Loucy (cell line): ENCODE data around the gene MXRA5.
"Not testable (repeated sequence)": the region's sequence is repeated elsewhere in the genome, so short reads cannot be mapped to it uniquely, and the experiment has no call there.

ENCODE experiments used
- H2AFZ ChIP-seq: fragments of 200-600 bp; sonication (generic); 2 replicates; pipeline ENCODE4 v1.6.0; 2016; ENCODE audit warnings: antibody characterized with exemption, mild to moderate bottlenecking, low read length, moderate library complexity
- H3F3A ChIP-seq: fragments of 200-600 bp; 2 replicates; pipeline ENCODE4 v1.6.0; 2016; ENCODE audit warnings: antibody characterized with exemption, low read depth, mild to moderate bottlenecking
- H3K27me3 ChIP-seq: fragments of 200-600 bp; sonication (generic); 2 replicates; pipeline ENCODE4 v1.6.1; 2014; ENCODE audit warnings: low read length, mild to moderate bottlenecking; ENCODE audit not compliant: insufficient read depth, poor library complexity, severe bottlenecking
- H3K36me3 ChIP-seq: fragments of 200-600 bp; sonication (generic); 2 replicates; pipeline ENCODE4 v1.6.1; 2016; ENCODE audit warnings: low read length; ENCODE audit not compliant: insufficient read depth
- H3K4me1 ChIP-seq: fragments of 200-600 bp; sonication (generic); 2 replicates; pipeline ENCODE4 v1.5.1; 2014; ENCODE audit warnings: low read length, mild to moderate bottlenecking; ENCODE audit not compliant: insufficient read depth, poor library complexity, severe bottlenecking
- H3K4me2 ChIP-seq: fragments of 200-600 bp; sonication (generic); 2 replicates; pipeline ENCODE4 v1.6.0; 2014; ENCODE audit warnings: antibody characterized with exemption, low read length, low read depth, mild to moderate bottlenecking; ENCODE audit not compliant: poor library complexity, severe bottlenecking
- H3K4me3 ChIP-seq: fragments of 200-600 bp; sonication (generic); 2 replicates; pipeline ENCODE4 v1.5.1; 2014; ENCODE audit warnings: low read length, mild to moderate bottlenecking, mixed read lengths; ENCODE audit not compliant: poor library complexity, severe bottlenecking
- H3K79me2 ChIP-seq: fragments of 200-600 bp; sonication (generic); 2 replicates; pipeline ENCODE4 v1.6.1; 2014; ENCODE audit warnings: low read length; ENCODE audit not compliant: insufficient read depth
- H3K9ac ChIP-seq: fragments of 200-600 bp; sonication (generic); 2 replicates; pipeline ENCODE4 v1.6.0; 2014; ENCODE audit warnings: mild to moderate bottlenecking, low read depth, low read length, moderate library complexity; ENCODE audit not compliant: poor library complexity, severe bottlenecking
- H3K9me2 ChIP-seq: fragments of 200-600 bp; sonication (generic); replicated peaks from 2 replicates; pipeline ENCODE4 v1.6.1; 2016; ENCODE audit warnings: low read depth, low read length, mixed read lengths
- H3K9me3 ChIP-seq: fragments of 200-600 bp; sonication (generic); 2 replicates; pipeline ENCODE4 v1.6.1; 2014; ENCODE audit warnings: mild to moderate bottlenecking, antibody characterized with exemption, low read length, low read depth; ENCODE audit not compliant: insufficient read depth
- H4K20me1 ChIP-seq: fragments of 200-600 bp; sonication (generic); 2 replicates; pipeline ENCODE4 v1.6.0; 2014; ENCODE audit warnings: antibody characterized with exemption, low read length, mild to moderate bottlenecking; ENCODE audit not compliant: insufficient read depth, poor library complexity, severe bottlenecking
- EZH2phosphoT487 ChIP-seq: fragments of 200-600 bp; IDR thresholded peaks from 2 replicates; pipeline ENCODE4 v1.6.1; 2018; ENCODE audit warnings: antibody characterized with exemption, mild to moderate bottlenecking, moderate library complexity, borderline replicate concordance
- TF ChIP-seq, protein P1 (sequence below): fragments of 200-600 bp; sonication (generic); conservative IDR thresholded peaks from 2 replicates; pipeline ENCODE4 v1.5.1; 2014; ENCODE audit warnings: mild to moderate bottlenecking, antibody characterized with exemption, low read length

MXRA5 gene

DNA sequence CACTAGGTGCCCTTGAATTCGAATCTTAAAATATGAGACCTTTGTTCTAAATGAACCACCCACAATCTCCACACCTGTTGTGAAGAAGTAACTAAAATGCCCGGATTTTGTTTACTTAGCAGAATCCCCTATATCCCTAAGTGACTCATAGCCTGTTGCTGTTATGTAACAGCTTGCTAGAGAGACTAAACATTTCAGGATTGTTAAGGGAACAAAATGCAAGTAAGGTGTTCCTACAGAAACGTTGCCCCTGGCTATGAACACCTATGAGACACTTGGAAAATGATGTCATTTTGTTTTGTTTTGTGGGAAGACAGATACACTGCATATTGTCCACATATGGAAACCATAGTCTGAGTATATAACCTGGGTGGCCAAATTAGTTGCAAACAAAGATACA, 24.2 kb upstream of the MXRA5 start:
- H3K9me2 ChIP-seq, result no peaks in the 10 kb centered on the region
- no peak for TF ChIP-seq EZH2phosphoT487
- TF ChIP-seq, protein P1, sequence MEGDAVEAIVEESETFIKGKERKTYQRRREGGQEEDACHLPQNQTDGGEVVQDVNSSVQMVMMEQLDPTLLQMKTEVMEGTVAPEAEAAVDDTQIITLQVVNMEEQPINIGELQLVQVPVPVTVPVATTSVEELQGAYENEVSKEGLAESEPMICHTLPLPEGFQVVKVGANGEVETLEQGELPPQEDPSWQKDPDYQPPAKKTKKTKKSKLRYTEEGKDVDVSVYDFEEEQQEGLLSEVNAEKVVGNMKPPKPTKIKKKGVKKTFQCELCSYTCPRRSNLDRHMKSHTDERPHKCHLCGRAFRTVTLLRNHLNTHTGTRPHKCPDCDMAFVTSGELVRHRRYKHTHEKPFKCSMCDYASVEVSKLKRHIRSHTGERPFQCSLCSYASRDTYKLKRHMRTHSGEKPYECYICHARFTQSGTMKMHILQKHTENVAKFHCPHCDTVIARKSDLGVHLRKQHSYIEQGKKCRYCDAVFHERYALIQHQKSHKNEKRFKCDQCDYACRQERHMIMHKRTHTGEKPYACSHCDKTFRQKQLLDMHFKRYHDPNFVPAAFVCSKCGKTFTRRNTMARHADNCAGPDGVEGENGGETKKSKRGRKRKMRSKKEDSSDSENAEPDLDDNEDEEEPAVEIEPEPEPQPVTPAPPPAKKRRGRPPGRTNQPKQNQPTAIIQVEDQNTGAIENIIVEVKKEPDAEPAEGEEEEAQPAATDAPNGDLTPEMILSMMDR, result no peak
- H4K20me1 ChIP-seq, result no peaks in the 10 kb centered on the region
- H3K36me3 ChIP-seq, result no peaks in the 10 kb centered on the region
- no peak overlapping the region for H3K9ac ChIP-seq
- no peaks in the 10 kb centered on the region for H3K9me3 ChIP-seq
- no peak overlapping the region for H3K4me2 ChIP-seq
- H3K4me3 ChIP-seq, result no peak overlapping the region
- H3K4me1 ChIP-seq, result no peaks in the 10 kb centered on the region
- no peak overlapping the region for H2AFZ ChIP-seq
- H3K27me3 ChIP-seq, result no peaks in the 10 kb centered on the region
- no peaks in the 10 kb centered on the region for H3K79me2 ChIP-seq
- no peaks in the 10 kb centered on the region for H3F3A ChIP-seq

DNA sequence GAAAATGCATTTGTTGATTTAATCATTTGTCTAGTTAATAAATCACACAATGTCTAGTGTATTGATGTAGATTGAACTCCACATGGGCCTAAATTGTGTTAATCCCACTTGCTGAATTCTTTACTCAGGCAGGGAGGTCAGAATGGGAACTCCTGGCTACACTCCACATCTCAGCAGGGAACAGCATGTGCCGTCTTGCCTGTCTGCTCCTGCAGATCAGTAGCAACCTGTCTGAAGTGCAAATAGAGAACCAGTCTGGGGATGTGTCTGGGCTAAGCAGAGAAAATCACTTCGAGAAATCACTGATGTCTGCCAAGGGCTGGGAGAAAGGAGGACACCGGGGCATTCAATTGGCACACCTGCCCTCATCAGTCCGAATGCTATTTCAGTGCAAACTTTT, 16.5 kb upstream of the MXRA5 start:
- Histone ChIP-seq H3K9ac (no peak overlapping the region), H3K36me3 (no peaks in the 10 kb centered on the region), H3F3A (no peaks in the 10 kb centered on the region), H3K27me3 (no peaks in the 10 kb centered on the region), H3K4me1 (no peaks in the 10 kb centered on the region), H3K9me2 (no peaks in the 10 kb centered on the region), H2AFZ (no peak overlapping the region), H3K79me2 (no peaks in the 10 kb centered on the region), H3K4me2 (no peak overlapping the region), H3K9me3 (no peaks in the 10 kb centered on the region), H4K20me1 (no peaks in the 10 kb centered on the region), H3K4me3 (no peak overlapping the region)
- TF ChIP-seq EZH2phosphoT487, result no peak
- TF ChIP-seq, protein P1, result no peak

DNA sequence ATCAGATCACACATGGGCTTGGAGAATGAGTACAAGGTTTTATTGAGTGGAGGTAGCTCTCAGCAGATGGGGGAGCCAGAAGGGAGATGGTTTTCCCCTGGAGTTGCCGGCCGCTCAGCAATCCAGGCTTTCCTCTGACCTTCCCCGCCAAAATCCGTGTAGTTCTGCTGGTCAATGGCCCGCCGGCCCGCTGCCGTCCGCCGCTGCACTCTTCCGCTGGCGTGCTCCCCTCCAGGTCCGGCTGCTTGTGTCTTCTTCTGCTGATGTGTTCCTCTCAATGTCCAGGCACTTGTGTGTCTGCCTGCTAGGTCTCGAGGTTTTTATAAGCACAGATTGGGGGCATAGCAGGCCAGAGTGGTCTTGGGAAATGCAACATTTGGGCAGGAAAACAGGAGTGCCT, 14.4 kb upstream of the MXRA5 start:
- TF ChIP-seq EZH2phosphoT487, result no peak
- TF ChIP-seq, protein P1, result no peak
- Histone ChIP-seq H3K9me3 (no peaks in the 10 kb centered on the region), H3K4me1 (no peaks in the 10 kb centered on the region), H4K20me1 (no peaks in the 10 kb centered on the region), H2AFZ (no peak overlapping the region), H3K9me2 (no peaks in the 10 kb centered on the region), H3K79me2 (no peaks in the 10 kb centered on the region), H3K36me3 (no peaks in the 10 kb centered on the region), H3K27me3 (no peaks in the 10 kb centered on the region), H3F3A (no peaks in the 10 kb centered on the region), H3K4me2 (no peak overlapping the region), H3K4me3 (no peak overlapping the region), H3K9ac (no peak overlapping the region)

DNA sequence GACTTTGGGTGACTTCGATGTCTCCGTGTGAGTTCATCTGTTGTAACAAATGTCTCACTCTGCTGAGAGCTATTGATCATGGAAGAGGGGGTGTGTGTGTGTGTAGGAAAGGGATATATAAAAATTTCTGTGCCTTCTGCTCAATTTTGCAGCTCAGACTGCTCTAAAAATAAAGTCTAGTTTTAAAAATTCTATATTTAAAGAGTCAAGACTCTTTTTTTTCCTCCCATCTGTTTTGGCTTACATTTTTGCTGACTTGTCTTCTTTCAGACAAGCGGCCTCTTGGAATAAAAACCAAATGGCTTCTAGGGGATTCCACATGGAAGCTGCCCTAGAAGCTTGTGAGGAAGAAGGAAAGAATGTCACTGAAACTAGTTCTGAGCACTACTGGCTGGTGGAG, 6.3 kb upstream of the MXRA5 start:
- not testable (repeated sequence) for H3K79me2 ChIP-seq, H3K4me2 ChIP-seq, H3K36me3 ChIP-seq, H3K27me3 ChIP-seq, H3K9me3 ChIP-seq, H2AFZ ChIP-seq, H3F3A ChIP-seq, H3K9me2 ChIP-seq, H3K4me1 ChIP-seq, H4K20me1 ChIP-seq, H3K4me3 ChIP-seq, H3K9ac ChIP-seq
